Measurements from ENCODE around the gene POLE.

POLE gene

DNA sequence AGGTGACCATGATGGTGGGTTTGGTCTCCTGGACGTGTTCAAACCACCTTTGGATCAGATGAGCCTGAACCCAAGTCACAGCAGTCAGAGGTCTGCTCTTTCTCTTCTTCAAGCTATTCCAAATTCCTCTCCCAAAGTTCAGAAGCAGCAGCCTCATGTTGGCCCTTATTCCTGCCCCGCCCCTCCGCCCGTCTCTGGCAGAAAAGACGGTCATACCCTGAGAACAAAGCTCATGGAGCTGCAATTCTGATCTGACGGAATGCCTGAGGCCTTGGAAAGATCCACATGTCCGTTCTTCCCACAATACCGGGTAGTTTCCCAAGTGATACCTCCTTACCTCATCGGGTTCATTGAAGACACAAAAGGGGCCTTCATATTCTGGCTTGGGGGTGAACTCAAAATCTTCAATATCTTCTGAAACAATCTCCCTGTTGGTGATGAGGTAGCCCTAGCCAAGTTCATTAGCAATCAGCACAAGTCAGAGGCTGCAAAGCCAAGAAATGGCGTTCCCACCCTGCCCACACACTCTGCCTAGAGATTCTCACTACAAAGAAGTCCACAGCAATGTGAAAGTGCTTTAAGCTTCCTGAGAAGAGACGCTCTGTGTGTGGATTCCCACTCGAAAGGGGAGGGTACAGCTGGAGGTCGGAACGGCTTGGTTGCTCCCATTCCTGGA, 11.2 kb downstream of the POLE start:
- DNase-seq (ENCODE audit: low spot score) = no peak

DNA sequence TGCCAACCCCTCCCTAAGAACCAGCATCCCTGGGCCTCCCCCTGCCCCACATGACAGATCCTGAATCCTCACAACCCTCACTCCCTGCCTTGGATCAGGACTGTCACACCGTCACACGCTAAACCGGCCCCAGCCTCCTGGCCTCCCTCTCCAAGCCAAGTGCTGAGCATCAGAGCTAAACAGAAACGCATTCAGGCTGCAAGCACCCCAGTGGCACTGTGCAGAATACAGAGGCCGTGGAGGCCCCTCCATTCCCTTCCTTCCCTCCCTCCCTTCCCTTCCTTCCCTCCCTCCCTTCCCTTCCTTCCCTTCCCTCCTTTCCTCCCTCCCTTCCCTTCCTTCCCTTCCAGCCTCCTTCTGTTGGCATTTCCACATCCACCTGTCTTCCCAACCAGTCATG, 12.6 kb downstream of the POLE start:
- DNase-seq (ENCODE audit: low spot score) = no peak

DNA sequence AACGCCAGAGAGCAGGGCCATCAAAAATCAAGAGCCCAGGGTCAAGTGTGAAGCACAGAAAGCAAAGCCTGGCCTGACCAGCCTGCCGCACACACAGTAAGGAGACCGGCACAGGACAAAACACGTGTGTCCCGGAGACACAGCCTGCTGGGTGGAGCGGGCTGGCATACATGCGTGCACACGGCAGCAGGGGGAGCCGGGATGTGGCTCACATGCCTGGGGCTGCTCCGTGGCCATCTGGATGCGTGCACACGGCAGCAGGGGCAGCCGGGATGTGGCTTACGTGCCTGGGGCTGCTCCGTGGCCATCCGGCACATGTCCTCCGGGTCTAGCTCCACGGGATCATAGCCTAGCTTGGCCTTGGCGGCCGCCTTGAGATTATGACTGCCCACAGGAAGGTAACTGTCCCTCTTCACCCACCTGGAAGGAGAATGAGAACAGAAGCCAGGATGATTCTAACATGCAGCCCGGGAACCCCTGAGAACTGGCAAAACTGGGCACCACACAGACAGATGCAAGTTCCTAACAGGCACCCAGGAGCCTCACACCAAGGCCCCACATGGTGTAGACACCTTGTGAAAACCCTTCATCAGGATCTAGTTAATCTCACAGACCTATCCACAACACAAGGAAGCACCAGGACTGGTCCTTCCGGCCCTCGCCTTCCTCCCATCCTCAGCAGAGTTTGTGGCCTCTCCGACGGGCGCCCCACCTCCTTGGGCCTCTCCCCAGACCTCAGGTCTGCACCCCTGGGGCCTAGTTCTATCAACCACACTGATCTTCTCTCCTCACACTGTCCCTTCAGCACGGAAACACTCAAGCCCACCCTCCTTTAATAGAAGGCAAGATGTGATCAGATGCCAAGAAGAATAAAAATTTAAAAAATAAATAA, 13.6 kb downstream of the POLE start:
- no peak for DNase-seq (ENCODE audit: low spot score)

DNA sequence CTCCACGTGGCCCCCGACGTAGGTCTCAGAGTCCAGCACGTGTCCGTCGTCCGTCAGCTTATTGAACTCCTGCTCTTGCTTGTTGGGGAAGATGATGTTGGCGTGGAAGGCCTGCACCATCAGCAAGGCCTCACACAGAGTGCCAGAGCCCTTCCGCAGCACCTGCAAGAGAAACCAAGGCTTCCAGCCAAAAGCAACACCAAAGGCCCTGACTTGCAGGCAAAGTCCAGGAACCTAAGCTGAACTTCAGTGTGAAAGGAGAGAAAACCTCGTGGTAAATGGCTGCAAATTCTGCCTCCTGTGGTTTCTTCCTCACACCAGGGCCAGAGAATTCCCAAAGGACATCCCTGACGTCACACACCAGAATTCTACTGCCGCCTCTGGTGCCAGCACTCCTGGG, 14.5 kb downstream of the POLE start:
- DNase-seq (ENCODE audit: low spot score) = no peak

DNA sequence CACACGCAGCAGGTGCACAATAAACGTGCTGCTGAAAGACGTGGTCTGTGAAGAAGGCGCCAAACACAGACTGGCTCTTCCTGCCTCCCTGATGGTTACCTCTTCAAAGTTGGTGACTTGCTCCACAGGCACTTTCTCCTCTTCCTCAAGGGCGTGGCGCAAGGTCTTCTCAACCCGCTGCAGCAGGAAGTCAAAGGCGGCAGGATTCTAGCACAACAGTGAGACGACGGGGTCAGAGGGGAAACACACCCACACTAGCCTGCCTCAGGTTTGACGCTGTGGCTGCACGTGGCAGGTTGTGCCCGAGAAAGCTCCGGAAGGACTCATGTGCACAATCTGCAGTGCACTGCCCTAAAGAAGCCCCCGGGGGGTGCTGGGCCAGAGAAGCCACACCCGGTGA, 15.0 kb downstream of the POLE start:
- no peak for DNase-seq (ENCODE audit: low spot score)

DNA sequence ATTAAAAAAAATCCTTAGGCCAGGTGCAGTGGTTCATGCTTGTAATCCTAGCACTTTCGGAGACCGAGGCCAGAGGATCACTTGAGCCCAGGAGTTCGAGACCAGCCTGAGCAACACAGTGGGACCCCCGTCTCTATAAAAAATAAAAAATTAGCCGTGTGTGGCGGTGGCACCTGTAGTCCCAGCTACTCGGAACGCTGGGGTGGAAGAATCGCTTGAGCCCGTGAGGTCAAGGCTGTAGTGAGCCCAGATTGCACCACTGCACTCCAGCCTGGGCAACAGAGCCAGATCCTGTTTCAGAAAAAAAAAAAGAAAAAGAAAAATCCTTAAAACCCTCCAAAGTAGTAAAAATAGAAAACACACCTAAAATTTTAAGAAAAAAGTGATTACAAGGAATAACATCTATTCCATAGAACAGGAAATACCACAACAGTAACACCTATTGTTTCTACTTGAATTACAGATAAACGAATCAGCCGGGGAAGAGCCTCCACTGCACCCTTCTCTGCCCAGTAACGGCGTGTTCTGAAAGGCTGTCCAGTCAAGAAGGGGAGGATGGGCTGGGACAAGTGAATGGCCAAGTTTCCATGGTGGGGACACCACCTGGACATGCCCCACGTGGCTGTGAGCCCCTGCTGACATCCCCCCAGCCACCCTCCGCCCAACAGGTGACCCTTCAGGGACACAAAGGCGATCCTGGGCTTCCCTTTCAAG, 17.8 kb downstream of the POLE start:
- DNase-seq (ENCODE audit: low spot score) = no peak

DNA sequence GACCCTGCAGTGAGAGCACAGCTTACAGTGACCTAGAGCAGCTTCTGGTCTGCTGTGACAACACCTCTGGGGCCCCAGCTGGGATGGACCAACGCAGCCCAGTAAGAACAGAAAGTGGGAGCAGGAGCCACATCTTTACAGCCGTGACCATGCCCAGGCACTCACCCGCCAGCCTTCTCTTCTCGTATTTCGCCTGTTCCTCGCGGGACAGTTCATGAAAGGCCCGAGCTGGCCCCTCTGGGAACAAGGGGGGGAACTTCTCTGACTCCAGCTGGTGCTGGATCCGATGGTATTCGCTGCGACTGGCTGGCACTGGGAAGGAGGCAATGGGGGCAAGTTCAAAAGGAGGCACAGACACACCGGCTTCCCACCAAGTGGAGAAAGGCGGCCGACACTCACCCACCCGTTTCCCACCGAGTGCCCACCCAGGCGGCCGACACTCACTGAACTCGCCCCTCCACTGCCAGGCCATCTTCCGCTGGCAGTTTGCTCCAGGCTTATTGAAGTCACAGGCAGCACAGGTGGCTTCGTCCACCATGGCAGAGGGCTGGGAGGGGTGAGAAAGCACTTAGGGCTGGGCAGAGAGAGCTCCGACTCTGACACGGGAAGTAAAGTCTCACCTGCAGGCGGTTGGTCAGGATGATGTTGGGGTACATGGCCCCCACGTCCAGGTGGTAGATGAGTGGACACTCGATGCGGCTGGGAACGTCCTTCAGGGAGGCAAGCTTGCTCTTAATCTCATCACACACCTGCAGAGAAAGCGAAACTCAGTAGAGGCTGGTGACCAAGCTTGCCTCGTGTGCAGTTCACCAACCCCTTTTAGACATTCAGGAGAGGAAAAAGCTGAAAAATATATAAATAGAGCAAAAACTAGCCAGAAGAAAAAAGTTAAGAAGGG, 18.7 kb downstream of the POLE start:
- DNase-seq (ENCODE audit: low spot score) = no peak

DNA sequence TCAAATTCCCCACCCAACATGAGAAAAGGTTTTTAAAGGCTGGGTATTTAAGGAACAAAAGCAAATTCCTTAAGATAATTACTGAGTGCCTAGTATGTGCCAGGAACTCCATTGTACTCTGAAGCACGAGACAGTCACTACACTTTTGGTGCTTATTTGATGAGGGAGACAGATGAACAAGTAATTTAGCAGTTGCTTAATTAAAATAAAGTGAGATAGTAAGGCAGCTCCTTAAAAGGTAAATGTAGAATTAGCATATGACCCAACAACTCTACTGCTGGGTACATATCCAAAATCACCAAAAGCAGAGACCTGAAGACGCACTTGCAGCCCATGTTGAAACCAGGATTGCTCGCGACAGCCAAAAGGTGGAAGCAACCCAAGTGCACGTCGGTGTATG, 21.3 kb downstream of the POLE start:
- DNase-seq (ENCODE audit: low spot score) = no peak

DNA sequence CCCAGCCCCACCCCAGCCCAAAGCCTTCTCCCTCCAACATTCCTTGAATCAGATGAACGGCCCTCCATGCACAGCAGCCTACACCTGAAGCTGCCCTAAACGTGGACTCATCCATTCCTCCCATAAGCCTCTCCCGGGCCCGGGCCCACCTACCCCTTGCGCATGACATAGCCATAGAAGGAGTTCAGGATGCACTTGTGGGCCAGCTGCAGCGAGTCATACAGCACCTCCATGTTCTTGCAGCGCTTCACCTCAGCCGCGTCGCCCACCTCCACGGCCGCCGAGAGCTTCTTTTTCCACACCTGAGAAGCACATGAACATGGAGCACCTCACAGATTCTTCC, 22.0 kb downstream of the POLE start:
- DNase-seq (ENCODE audit: low spot score) = no peak

DNA sequence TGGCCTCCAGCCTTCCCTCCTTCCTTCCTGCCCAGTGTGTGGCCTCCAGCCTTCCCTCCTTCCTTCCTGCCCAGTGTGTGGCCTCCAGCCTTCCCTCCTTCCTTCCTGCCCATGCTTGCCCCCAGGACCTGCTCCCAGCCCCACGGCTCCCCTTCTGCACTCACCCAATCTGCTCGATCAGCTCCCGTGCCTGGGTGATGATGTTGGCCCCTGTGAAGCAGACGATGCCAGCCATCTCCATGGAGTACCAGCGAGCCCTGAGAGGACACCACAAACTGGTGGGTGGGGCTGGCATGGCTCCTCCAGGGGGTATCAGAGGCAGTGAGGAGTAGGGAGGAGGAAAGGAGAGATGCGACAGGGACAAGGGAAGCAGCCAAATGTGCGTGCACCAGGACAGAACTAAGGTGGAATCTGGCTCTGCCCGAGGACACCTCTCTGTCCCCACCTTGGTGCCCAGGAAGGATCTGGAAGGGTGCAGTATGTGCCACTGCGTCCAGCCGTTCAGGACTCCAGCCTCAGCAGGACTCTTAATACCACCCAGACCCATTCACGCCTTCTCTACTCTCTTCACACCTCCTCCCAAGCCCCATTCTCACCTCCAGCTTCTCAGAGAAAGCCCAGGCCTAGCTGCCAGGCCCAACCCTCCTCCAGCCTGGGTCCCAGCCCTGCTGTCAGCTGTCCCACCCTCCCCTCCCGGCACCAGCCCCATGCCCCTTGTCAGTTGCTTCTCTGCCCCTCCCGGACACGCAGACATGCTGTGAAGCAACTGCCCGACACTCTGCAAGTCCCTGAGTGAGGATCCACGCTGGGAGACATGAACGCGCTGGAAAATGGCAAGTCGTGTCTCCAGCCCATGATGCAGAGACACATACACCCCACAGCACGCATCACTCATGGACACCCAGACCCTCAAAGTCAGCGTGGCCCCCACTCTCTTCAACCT, 22.7 kb downstream of the POLE start:
- no peak for DNase-seq (ENCODE audit: low spot score)

DNA sequence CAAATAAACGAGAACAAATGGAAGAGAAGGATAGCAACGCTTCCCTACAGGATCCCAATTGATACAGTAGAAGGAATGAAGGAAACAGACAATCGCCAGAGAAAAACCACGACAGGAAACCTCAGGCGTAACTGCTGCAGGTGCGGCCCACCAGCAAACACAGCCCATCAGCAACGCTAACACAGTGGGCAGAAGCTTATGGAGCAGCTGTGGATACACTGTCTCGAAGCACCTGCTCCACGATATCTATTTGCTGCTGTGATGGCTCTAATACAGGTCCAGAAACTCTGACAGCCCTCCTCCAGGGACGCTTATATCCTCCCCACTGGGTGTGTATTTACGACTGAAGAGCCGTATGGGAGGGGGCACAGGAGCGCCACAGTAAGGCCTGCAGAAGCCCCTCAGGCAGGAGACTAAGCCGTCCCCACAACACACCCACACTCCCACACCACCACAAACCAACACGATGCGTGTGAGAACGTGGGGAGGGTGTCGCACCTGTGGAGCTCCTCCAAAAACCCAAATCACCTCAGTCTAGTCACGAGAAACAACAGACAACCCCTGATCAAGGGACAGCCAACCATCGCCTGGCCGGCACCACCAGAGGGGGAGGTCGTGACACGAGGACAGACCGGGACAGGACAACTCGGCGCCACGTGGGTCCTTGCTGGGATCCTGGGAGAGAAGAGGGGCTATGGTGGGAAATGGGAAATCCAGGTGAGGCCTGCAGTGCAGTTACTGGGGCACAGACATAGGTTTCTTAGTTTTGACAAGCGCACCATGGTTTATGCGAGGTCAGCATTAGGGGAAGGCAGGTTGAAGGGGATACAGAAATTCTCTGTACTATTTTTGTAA, 24.0 kb downstream of the POLE start:
- no peak for DNase-seq (ENCODE audit: low spot score)

DNA sequence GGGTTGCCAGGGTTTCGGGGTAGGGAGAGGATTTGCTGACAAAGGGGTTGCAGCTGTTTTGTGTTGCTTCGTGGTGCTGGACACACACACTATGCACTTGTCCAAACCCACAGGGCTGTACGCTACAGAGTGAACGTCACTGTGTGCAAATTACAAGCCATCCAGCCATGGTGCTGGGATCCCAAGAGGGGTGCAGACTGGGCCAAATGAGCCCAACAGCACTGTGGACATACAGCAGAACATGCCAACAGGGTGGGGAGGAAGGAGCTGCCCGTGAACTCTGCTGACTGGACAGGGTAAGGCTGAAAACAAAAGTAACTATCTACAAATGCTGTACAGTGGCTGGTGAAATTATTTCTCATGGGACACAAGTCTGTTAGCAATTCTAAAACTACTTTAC, 25.2 kb downstream of the POLE start:
- DNase-seq (ENCODE audit: low spot score) = no peak

DNA sequence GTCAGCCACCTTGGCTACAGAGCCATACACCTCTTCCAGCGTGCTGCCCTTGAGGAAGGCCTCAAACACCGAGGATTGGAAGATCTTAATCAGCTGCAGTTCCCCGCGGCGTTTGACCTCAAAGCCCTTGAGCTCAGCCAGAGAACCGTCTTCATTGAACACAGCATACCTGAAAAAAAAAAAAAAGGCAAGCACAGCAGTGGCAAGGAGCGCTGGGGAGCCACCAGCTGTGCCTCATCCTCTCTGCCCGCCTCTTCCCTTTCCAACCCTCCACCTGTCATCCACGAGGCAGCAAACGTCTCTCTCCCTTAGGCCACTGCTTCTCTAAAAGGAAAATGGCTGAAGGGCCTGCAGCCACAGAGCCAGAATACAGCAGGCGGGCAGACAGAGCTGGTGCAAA, 26.1 kb downstream of the POLE start:
- DNase-seq (ENCODE audit: low spot score) = no peak

DNA sequence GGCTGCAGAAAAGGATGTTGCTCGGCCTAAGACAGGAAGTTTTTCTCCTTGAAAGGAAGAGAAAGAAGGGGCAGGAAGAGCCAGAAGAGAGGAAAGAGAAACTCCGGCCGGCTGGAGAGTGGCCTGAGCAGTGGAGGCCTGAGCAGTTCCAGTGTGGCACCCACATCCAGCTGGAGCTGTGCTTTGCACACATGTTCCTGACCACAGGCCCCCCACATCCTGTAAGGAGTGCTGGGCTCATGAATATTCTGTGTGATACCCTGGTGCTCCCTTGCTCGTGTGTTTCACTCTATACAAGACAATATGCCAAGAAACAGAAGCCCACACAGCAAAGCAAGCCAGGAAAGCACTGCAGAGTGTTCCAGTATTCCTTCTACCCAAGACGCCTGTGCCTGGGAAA, 27.1 kb downstream of the POLE start:
- DNase-seq (ENCODE audit: low spot score) = no peak

DNA sequence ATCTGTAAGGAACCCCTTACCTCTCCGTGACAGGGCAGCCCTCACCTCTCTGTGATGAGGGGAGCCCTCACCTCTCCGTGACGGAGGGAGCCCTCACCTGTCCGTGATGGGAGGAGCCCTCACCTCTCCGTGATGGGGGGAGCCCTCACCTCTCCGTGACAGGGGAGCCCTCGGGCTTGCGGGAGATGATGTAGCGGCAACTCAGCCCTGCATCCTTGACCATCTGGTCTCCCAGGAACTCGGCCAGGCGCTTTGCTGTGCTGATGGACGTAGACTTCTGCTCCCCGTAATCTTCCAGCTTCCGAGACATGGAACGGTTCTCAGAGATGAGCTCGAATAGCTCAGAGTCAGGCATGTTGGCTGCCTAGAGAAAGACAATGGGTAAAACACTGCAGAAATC, 28.0 kb downstream of the POLE start:
- no peak for DNase-seq (ENCODE audit: low spot score)

DNA sequence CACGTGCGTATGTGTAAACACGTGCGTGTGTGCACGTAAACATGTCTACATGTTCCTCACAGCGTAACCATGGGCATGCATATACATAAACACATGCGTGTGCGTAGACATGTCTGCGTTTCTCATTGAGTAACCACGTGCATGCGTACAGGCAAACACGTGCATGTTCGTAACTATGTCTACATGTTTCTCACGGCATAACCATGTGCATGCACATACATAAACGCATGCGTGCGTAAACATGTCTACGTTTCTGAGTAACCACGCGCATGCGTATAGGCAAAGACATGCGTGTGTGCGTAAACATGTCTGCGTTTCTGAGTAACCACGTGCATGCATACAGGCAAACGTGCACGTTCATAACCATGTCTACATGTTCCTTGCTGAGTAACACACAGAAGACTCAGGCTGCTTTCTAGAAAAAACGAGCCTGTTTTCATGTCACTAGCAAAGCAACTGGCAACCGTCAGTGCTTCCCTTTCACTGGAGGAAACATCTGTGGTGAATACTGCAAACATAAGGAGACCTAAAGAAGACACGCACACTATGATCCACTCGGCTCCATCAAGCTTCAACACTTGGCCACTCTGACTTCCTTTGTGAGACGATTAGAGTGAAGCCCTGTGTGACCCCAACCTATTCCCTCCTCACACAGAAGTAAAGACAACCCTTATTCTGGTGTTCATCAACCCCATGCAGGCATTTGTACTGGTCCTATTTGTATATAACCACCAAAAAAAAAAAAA, 28.8 kb downstream of the POLE start:
- no peak for DNase-seq (ENCODE audit: low spot score)

DNA sequence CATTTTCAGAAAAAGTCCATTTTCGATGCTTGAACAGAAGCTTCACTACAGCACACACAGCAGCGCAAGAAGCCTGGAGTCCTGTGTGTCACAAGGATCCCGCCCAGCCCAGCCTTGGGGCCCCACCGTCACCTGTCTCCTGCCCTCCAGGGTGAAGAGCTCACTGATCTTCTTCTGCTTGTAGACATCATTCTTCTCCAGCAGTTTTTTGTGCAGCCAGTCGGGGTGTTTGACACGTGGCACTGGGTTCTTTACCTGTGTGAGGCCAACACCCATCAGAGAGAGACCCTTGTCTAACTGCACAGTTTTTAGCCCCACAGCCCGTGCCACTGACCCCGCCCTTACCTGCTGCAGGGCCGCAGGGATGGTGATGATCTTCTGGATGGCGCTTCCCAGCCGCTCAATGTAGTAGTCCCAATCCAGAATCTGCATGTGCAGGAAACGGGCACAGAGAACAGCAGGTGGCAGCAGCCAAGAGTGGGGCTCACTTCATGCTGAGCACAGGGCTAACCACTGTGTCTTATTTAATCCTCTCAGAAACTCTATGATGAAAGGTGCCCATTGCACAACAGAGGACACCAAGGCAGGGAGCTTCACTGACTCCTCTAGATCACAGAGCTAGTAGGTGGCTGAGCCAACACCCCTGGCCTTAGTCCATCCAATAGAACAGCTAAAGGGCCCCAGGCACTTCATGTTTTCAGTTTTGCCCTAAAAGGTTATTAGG, 30.0 kb downstream of the POLE start:
- no peak for DNase-seq (ENCODE audit: low spot score)

DNA sequence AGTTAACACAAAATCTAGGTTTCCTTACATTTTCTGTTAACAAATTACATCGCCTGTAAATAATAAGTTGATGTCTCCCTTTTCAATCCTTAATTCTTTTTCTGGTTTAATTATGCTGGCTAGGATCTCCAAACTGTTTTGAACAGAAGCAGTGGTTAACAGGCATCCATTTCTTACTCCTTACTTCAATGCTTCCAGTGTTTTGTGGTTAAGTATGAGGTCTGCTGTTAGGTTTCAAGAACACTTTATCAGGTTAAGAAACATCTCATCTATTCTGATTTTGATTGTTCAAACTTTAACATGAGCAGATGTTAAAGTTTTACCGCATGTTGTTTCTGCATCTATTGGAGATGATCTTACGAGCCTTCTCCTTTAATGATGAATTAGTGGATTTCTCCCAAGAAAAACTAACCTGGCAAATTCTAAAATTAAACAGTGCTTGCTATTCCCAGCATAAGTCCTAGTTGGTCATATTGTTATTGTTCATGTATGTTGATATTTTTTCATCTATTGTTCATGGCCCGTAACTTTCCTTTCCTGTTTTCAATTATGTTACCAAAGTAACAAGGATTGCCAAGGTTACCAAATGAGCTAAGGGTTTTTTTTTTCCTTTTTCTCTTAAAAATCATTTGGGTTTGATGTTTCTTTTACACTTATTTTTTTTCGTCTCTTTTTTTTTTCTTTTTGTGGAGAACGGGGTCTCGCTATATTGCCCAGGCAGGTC, 33.4 kb downstream of the POLE start:
- DNase-seq (ENCODE audit: low spot score) = no peak
